SIG-M5 treated with dmso at 0.1 percent for 504 hours (cell line): ENCODE results near the gene GAL3ST2.
"Not testable (repeated sequence)": the region's sequence is repeated elsewhere in the genome, so short reads cannot be mapped to it uniquely, and the experiment has no call there.

ENCODE experiments used
- DNase-seq: peaks from one replicate; lab custom pipeline; 2025; ENCODE audit not compliant: unreplicated experiment; lab: John Stamatoyannopoulos, UW

GAL3ST2 gene

GRCh38 chr2:241776336-241777169 lies at the start of gene GAL3ST2:
TSS of gene GAL3ST2 (plus strand) at chr2:241776822. CDS start at chr2:241776956, 134 bp downstream.
- DNase-seq: no peak

DNA sequence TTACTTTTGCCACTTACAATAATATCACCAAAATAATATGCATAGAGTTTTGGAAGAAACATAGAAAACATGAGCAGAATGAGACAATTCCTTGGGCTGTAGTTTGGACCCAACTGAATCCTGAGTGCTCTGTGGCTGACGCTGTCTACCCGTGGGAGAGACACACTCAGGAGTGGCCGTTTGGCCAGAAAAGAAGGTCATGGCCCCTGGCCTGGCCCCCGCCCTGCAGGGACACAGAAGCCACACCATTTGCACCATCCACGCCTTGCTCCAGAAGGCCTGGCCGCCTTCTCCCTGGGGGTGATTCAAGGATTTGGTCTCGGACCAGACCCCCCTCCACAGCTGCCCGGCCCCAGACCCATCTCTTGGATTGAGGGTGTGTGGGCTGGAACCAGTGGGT lies 48.6 kb upstream of the GAL3ST2 start:
- no peak for DNase-seq

GRCh38 chr2:241728627-241729026 lies 48.0 kb upstream of the GAL3ST2 start:
- DNase-seq: no peak

DNA sequence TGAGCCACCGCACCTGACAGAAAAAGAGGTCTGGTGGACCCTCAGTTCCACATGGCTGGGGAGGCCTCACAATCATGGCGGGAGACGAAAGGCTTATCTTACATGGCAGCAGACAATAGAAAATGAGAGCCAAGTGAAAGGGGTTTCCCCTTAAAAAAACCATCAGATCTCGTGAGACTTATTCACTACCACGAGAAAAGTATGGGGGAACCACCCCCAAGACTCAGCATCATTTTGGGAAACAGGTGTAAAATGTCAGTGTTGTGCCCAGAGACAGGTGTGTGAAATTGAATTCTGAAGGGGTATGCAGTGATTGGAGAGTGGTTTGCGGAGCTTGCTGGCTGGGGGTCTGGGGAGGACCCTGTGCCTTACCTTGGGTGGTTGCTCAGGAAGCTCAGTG lies 46.8 kb upstream of the GAL3ST2 start:
- DNase-seq: no peak

DNA sequence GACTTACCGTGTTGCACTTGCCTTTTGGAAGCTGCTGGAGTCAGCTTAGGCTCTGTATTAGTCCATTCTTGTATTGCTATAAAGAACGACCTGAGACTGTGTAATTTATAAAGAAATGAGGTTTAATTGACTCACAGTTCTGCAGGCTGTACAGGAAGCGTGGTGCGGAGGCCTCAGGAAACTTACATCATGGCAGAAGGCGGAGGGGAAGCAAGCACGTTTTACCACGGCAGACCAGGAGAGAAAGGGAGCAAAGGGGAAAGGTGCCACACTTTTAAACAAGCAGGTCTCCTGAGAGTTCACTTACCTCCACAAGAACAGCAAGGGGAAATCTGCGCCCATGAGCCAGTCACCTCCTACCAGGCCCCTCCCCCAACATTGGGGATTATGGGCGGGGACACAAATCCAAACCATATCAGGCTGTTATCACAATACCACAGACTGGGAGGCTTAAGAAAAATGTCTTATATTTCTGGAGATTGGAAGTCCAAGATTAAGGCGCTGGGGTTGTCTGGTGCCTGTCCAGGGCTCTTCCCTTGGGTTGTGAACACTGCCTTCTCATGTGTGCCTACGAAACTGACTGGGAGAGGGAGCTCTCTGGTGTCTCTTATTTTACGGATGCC lies 45.8 kb upstream of the GAL3ST2 start:
- no peak for DNase-seq

DNA sequence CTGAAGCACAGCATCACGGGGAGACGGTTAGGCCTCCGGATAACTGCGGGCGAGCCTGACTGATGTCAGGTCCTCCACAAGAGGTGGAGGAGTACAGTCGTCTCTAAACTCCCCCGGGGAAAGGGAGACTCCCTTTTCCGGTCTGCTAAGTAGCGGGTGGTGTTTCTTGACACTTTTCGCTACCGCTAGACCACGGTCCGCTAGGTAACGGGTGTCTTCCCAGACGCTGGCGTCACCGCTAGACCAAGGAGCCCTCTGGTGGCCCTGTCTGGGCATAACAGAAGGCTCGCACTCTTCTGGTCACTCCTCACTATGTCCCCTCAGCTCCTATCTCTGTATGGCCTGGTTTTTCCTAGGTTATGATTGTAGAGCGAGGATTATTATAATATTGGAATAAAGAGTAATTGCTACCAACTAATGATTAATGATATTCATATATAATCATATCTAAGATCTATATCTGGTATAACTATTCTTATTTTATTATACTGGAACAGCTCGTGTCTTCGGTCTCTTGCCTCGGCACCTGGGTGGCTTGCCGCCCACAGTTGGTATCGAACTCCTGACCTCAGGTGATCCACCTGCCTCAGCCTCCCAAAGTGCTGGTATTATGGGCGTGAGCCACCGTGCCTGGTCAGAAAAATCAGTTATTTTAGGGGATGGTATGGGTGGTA lies 44.0 kb upstream of the GAL3ST2 start:
- not testable (repeated sequence) for DNase-seq

DNA sequence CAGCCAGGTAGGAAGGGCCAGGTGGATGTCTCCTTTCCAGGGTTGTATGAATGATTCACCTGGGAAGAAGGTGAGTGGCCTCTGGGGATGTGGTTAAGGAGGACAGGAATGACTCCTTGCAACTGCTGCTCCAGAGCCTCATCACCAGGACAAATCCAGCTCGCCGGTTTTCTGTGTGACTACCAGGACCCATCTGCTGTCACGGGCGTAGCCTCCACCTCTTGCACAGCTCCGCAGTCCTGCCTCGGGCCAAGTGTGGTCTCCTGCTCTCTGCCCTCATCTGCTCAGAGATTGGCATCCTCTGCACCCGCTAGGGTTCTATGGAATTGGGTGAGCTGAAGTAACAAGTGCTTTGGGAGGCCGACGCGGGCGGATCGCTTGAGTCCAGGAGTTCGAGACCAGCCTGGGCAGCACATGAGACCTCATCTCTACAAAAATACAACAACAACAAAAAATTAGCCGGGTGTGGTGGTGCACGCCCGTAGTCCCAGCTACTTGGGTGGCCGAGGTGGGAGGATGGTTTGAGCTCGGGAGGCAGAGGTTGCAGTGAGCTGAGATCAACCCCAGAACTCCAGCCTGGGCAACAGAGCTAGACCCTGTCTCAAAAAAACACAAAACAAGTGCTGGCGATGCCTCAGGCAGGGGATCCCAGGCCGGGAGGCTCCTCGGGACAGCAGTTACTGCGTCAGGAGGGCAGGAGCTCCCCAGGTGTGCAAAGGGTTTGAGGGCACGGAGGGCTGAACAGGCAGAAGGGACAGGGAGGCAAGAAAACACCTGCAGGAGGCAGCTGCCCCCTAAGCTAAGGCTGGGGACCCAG lies 43.0 kb upstream of the GAL3ST2 start:
- no peak for DNase-seq

DNA sequence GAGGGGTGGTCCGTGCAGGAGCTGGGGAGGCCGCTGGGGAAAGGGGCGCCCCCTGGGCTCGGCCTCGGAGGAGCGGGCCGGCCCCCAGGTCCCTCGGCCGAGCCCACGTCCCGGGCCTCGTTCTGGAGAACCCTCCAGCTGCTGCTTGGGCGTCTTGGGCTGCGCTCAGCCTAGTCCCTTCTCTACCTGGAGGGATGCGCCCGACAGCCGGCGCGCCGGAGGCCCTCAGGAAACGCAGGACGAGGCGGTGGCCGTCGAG lies 42.5 kb upstream of the GAL3ST2 start:
- DNase-seq: no peak

DNA sequence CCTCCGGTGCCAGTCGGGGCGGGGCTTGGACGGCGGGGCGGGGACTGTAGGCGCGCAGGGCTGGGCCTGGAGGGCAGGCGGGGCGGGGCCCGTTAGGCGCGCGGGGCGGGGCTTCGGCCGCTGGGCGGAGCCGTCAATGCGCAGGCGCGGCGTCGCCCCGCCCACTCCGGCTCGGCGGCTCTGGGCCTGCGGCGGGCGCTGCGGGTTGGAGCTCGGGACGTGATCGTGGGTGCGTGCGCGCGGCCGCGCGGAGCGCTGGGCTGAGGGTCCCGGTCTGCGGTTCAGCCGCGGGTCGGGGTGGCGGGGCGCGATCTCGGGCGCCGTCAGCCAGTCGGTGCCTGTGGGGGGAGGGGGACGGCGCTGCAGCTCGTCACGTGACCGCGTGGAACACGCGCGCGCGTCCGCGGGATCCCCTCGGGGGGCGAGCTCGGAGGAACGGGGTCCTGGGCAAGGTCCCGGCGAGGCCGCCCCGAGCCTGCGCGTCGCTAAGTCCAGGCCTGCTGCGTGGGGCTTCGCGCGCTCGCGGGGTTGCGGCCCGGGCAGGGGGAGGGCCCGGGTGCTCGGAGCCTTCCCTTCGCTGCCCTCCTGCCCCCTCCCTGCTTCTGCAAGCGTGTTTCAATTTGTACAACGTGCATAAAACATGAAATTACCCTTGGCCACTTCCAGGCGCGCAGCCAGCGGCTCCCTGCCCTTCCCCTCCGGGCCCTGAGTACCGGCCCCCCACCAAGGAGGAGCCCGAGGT lies 42.0 kb upstream of the GAL3ST2 start, which contains the start of gene D2HGDH:
TSS of gene D2HGDH (plus strand) at position 164 of the 742 bp plus-strand sequence. CDS start 595 bp downstream, outside the sequence.
- DNase-seq: peak; percentile 69

GRCh38 chr2:241736111-241736510 lies 40.5 kb upstream of the GAL3ST2 start:
- DNase-seq: no peak

DNA sequence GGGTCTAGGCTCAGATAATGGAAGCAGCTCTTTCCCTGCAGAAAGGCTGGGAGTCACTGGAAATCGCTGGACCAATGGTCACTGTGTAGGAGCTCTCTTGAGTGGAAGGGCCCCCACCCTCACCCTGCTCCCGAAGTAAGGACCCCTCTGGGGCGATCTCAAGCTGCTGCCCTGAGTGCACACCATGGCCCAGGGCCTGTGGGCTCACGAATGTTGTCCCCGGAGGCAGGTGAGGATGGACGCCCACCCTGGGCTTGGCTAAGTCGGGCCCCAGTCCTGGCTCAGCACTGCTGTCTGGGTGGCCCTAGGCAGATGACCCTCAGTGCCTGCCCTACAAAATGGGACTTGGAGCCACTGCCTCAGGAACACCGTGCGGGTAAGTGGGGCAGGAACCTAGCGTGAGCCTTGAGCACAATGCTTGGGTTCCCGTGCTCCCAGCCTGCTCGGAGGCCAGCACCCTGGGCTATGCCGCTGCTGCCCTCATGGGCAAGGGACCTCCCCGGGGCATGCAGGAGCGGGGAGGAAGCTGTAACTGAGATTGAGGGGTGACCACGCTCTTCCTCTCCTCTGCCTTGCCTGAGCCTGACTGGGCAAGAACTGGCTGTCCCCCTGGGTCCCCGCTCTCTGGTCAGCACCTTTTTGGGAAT lies 38.5 kb upstream of the GAL3ST2 start:
- no peak for DNase-seq

DNA sequence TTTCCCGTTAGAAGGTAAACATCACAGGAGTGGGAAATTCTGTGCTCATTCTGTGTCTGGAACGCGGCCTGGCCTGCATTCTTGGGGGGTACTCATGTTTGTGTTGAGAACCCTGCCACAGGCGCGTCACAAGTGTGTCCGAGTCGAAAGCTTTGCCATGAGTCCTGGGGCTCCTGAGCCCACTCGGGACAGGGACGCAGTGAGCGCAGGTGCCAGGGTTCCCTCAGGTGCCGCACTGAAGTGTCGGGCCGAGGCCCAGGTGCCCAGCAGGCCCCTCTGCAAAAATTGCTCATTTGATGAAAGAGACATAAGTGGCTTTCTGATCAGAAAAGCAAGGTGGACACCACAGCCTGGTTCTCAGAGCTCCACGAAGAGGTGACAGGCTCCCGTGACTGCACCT lies 37.4 kb upstream of the GAL3ST2 start:
- no peak for DNase-seq

GRCh38 chr2:241739651-241740050 lies 37.0 kb upstream of the GAL3ST2 start:
- DNase-seq: no peak

GRCh38 chr2:241741016-241741415 lies 35.6 kb upstream of the GAL3ST2 start:
- no peak for DNase-seq

GRCh38 chr2:241742320-241742939 lies 34.2 kb upstream of the GAL3ST2 start:
- DNase-seq: no peak

DNA sequence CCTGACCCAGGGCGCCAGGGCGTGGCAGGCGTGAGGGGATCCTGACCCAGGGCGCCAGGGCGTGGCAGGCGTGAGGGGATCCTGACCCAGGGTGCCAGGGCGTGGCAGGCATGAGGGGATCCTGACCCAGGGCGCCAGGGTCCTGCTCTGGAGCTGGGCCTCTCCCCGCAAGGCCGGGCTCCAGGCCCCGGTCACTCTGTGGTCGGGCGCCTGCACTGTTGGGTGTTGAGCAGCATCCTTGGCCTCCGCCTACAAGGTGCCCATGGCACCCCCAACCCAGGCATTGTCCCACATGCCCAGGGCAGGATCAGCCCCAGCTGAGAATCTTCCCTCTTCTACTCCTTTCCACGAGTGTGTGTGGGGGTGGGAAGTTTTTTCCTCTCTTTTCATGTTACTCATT lies 33.6 kb upstream of the GAL3ST2 start:
- not testable (repeated sequence) for DNase-seq

DNA sequence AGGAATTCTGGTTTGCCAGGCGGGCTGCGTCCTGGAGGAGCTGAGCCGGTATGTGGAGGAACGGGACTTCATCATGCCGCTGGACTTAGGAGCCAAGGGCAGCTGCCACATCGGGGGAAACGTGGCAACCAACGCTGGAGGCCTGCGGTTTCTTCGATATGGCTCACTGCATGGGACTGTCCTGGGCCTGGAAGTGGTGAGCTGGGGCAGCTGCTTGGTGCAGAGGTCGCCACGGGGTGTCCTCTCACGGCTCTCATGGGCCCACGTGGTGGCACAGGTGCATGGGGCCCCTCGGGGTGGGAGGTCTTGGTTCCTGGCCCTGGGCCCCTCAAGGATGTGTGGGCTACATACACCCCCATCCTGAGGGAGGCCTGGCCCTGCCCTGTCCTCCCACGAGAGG lies 33.0 kb upstream of the GAL3ST2 start:
- DNase-seq: no peak

GRCh38 chr2:241744028-241744754 lies 32.4 kb upstream of the GAL3ST2 start:
- no peak for DNase-seq

DNA sequence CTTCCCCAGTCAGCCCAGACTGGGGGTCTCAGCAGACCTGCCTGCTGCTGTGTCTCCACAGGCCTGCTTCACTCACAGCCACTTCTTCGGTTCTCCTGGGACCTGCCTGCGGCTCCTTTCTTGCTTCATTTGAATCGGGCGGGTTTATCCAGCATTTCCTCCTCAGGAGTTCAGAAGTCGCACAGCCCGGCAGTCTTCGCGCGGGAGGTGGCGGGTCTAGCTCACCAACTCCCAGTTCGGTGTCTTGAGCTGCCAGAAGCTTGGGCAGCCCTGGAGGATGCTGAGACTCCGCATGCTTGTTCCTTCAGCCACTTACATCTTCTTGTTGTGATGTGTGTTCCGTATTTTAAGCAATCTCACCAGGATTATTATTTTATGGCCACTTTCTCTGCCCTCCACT lies 31.3 kb upstream of the GAL3ST2 start:
- no peak for DNase-seq
